Neural crest cell (in vitro differentiated cells): ENCODE measurements around the gene WDFY4. TPM values are rescaled to one million over a fixed set of nuclear protein-coding genes. Genes with fewer than 3 reads are reported as not detected.
A peak's percentile ranks its signal among the peaks of the same experiment; 100 is the strongest.

Experiments
- DNase-seq: peaks from one replicate; pipeline ENCODE4 v3.0.0; 2021; ENCODE audit warnings: low read depth, mixed read lengths, low spot score
- H3K27ac Mint-ChIP-seq: one replicate; pipeline ENCODE4 v1.8.0; 2021; ENCODE audit warnings: mild to moderate bottlenecking, mixed read lengths; ENCODE audit not compliant: unreplicated experiment
- H3K27me3 Mint-ChIP-seq: 2 replicates; pipeline ENCODE4 v1.8.0; 2021; ENCODE audit warnings: low read depth, mild to moderate bottlenecking, mixed read lengths
- H3K36me3 Mint-ChIP-seq: 2 replicates; pipeline ENCODE4 v1.8.0; 2021; ENCODE audit warnings: low read depth, mild to moderate bottlenecking, mixed read lengths
- H3K4me1 Mint-ChIP-seq: 2 replicates; pipeline ENCODE4 v1.8.0; 2021; ENCODE audit warnings: mixed read lengths
- H3K4me3 Mint-ChIP-seq: one replicate; pipeline ENCODE4 v1.8.0; 2021; ENCODE audit warnings: mild to moderate bottlenecking, mixed read lengths
- H3K9me3 Mint-ChIP-seq: 2 replicates; pipeline ENCODE4 v1.8.0; 2021; ENCODE audit warnings: mixed read lengths
- total RNA-seq: library from RNA; stranded (reverse); gene quantifications from 2 replicates; pipeline ENCODE4 v1.2.1, GENCODE V29; 2021
- TF ChIP-seq, protein P1 (sequence below): fragments of 200-600 bp; sonication (generic); conservative IDR thresholded peaks from 2 replicates; pipeline ENCODE4 v1.5.0; 2021; ENCODE audit warnings: antibody characterized with exemption, mild to moderate bottlenecking

The WDFY4 gene
- total RNA-seq, 1 donor from 2014 or later = not detected

DNA sequence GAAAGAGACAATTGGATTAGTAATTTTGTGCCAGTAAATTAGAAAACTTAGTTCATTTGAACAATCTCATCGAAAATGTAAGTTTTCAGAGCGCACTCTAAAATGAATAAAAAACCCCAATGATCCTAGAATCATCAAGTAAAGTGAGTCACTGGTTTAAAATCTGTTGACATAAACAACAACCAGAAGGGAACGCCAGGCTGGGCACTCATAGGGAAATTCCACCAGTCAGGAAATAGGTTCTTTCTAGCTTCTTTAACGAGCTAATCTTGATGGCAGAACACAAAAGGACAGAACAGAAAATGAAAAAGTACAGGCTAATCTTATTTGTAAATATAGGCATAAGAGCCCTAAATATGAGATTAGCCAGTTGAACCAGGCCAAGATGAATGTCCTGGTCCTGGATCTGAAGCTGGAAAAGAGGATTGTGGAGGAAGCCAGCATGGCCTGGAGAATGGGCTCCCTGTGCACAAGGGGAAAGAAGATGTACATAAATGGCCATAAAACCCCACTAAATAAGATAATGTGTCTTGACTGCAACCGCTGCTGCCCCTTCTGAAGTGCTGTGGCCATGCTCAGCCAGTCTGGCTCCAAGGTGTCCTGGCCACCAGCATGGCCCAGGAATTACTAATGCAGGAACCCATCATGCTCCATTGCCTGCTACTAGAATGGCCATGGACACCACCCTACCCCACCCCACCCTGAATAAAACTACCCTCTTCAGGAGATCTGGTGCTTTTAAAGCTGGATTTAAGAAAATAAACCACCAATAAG, 114.0 kb downstream of the WDFY4 start:
- H3K4me3 Mint-ChIP-seq = no peak overlapping the region
- H3K27ac Mint-ChIP-seq = no peak overlapping the region
- DNase-seq = no peak
- no peaks in the 10 kb centered on the region for H3K27me3 Mint-ChIP-seq
- no peaks in the 10 kb centered on the region for H3K9me3 Mint-ChIP-seq
- no peaks in the 10 kb centered on the region for H3K36me3 Mint-ChIP-seq
- TF ChIP-seq, protein P1, sequence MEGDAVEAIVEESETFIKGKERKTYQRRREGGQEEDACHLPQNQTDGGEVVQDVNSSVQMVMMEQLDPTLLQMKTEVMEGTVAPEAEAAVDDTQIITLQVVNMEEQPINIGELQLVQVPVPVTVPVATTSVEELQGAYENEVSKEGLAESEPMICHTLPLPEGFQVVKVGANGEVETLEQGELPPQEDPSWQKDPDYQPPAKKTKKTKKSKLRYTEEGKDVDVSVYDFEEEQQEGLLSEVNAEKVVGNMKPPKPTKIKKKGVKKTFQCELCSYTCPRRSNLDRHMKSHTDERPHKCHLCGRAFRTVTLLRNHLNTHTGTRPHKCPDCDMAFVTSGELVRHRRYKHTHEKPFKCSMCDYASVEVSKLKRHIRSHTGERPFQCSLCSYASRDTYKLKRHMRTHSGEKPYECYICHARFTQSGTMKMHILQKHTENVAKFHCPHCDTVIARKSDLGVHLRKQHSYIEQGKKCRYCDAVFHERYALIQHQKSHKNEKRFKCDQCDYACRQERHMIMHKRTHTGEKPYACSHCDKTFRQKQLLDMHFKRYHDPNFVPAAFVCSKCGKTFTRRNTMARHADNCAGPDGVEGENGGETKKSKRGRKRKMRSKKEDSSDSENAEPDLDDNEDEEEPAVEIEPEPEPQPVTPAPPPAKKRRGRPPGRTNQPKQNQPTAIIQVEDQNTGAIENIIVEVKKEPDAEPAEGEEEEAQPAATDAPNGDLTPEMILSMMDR = no peak
- H3K4me1 Mint-ChIP-seq = no peaks in the 10 kb centered on the region

DNA sequence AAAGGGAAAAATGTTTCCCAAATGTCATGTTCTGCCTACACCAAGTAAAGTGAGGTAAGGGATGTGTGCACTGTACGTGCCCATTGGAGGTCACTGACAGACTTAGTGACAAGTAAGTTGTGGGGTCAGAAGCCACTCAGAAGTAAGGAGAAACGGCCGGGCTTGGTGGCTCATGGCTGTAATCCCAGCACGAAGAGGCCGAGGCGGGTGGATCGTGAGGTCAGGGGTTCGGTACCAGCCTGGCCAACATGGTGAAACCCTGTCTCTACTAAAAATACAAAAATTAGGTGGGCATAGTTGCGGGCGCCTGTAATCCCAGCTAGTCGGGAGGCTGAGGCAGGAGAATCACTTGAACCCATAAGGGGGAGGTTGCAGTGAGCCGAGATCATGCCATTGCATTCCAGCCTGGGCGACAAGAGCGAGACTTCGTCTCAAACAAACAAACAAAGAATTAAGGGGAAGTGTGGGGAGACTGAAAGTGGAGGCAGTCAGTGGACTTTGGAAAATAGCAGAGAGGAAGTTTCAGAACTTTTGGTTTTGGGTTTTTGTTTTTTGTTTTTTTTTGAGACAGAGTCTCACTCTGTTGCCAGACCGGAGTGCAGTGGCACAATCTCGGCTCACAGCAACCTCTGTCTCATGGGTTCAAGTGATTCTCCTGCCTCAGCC, 114.8 kb downstream of the WDFY4 start:
- TF ChIP-seq, protein P1 = no peak
- DNase-seq = no peak

DNA sequence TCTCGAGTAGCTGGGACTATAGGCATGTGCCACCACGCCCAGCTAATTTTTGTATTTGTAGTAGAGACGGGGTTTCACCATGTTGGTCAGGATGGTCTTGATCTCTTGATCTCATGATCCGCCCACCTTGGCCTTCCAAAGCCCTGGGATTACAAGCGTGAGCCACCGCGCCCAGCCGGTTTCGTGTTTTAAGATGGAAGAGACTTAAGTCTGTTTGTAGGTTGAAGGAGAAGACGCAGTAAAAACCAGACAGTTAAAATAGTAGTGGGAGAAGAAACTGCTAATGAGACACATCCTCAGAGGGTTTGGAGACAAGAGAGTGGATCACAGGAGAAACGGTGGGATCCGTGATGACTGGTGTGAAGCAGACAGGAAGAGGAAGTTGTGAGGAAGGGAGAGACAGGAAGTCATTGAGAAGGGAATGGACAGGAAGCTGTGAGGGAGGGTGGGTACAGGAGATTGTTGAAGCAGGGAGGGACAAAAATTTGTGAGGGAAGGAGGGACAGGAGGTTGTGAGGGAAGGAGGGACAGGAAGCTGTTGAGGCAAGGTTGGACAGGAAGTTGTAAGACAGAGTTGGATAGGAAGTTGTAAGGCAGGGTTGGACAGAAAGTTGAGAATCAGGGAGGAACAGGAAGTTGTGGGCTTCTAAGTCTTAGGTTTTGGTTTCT, 115.5 kb downstream of the WDFY4 start:
- no peaks in the 10 kb centered on the region for H3K9me3 Mint-ChIP-seq

More for the DNA sequence above, 114.8 kb downstream of the WDFY4 start:
- no peaks in the 10 kb centered on the region for H3K27me3 Mint-ChIP-seq
- no peak overlapping the region for H3K4me3 Mint-ChIP-seq
- no peaks in the 10 kb centered on the region for H3K36me3 Mint-ChIP-seq
- no peak overlapping the region for H3K27ac Mint-ChIP-seq
- no peaks in the 10 kb centered on the region for H3K9me3 Mint-ChIP-seq
- peaks cover 5% of the 10 kb centered on the region for H3K4me1 Mint-ChIP-seq

DNA sequence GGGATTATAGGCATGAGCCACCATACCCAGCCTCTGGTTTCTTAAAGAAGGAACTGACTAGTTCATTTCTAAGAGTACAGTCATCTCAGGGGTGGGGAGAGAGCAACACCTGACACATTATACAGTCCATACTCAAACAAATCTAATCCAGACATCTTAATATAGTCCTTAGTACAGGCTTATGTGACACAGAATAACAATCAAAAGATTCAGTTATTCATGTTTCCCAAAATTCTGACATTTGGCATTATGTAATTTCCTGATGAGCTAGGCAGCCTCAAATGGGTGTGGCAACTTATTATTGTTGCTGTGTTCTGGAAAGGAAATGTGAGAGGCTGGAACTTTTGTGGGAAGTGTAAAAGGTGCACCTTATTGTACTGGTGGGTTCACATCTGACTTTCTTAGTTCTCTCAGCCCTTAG, 116.3 kb downstream of the WDFY4 start:
- Mint-ChIP-seq H3K9me3 (no peaks in the 10 kb centered on the region), H3K4me3 (no peak overlapping the region), H3K27ac (no peak overlapping the region), H3K36me3 (no peaks in the 10 kb centered on the region), H3K27me3 (no peaks in the 10 kb centered on the region), H3K4me1 (peaks cover 11% of the 10 kb centered on the region)
- TF ChIP-seq, protein P1 = no peak
- DNase-seq = no peak

More for the DNA sequence above, 115.5 kb downstream of the WDFY4 start:
- Mint-ChIP-seq H3K4me3 (no peak overlapping the region), H3K27ac (peak overlapping the region; percentile 76), H3K27me3 (no peaks in the 10 kb centered on the region), H3K36me3 (no peaks in the 10 kb centered on the region), H3K4me1 (peaks cover 11% of the 10 kb centered on the region)
- DNase-seq = no peak
- TF ChIP-seq, protein P1 = no peak

DNA sequence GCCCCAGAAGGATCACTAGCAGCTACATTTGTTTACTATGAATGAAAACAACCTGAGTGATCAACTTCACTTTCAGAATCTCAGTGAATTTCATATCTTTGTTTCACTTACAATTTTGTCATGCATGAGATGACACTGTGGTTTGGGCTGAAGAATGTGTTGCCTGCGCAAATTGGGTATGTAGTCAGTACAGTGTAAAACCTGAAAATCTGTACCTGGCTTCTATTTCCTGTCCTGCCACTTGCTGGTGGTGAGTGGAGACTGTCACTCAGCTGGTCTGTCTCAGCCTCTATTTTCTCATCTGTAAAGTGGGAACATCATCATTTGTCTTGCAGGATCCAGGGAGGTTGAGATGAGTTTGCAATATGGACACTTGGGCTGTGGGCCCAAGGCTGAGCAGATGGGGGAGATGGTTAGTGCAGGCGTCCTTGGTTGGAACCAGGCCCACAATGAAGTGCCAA, 118.0 kb downstream of the WDFY4 start:
- no peaks in the 10 kb centered on the region for H3K27me3 Mint-ChIP-seq
- H3K4me3 Mint-ChIP-seq = no peak overlapping the region
- H3K9me3 Mint-ChIP-seq = no peaks in the 10 kb centered on the region

More for the DNA sequence above, 118.0 kb downstream of the WDFY4 start:
- H3K36me3 Mint-ChIP-seq = no peaks in the 10 kb centered on the region
- peaks cover 15% of the 10 kb centered on the region for H3K4me1 Mint-ChIP-seq
- DNase-seq = no peak
- H3K27ac Mint-ChIP-seq = no peak overlapping the region
- TF ChIP-seq, protein P1 = no peak
